ENCODE data around the gene FUT8.

FUT8 gene

DNA sequence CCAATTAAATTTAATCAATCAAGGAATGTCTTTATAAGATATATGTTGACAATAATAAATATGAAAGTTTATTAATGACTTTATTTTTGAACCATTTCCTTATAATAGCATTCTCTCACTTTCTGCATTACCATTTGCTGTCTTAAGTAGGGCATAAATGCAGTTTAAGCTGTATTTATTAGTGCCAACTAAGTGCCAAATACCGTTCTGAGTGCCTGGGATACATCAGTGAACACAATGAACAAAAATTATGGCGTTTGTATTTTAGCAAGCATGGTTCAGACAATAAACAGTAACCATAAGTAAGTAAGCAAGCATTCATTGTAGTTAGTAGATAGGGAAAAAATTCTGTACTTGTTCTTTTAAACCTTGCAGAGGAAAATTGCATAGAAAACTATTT lies 145.8 kb downstream of the FUT8 start:
- no peak for DNase-seq (ENCODE audit: low spot score)

DNA sequence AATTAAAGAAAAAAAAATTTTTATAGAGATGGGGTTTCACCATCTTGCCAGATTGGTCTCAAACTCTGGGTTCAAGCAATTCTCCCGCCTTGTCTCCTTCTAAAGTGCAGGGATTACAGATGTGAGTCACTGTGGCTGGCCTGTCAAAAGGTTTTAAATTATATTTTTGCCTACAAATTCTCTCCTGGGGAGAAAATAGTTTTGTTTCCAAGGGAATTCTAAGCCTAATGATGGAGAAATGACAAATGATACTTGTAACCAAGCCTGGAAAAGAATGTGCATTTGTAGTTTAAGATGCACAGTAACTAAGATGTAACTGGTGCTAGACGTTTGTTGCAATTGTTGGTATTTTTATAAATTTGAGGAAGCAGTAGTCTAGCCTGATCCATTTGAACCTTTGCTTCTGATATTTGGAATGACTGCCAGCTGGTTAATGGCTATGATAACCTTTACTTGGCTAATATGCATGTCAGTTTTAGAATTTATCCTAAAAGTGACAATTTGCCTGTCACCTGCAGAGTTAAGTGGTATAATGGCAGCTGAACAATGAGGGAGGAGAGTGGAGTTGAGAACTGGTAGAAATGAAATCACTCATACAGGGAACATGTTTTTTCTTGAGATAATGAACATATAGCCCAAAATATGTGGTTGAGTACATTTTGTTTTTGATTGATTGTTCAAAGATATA lies 148.0 kb downstream of the FUT8 start:
- no peak for DNase-seq (ENCODE audit: low spot score)

DNA sequence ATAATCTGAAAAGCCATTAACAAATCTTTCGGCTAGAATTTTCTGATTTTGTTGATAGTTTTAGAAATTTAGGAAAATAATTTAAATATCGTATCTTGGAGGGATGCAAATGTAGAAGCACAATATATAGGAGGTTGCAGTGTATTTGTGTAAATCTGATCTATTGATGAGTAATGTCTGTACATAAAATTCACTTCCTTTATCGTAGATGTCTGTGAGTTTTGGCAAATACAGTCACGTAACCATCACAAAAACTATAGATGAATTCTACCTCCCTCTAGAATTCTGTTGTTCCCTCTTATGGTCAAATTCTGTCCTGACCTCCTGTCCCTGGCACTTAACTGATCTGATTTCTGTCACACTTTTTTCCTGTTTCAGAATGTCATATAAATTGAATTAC lies 151.8 kb downstream of the FUT8 start:
- DNase-seq (ENCODE audit: low spot score): no peak

DNA sequence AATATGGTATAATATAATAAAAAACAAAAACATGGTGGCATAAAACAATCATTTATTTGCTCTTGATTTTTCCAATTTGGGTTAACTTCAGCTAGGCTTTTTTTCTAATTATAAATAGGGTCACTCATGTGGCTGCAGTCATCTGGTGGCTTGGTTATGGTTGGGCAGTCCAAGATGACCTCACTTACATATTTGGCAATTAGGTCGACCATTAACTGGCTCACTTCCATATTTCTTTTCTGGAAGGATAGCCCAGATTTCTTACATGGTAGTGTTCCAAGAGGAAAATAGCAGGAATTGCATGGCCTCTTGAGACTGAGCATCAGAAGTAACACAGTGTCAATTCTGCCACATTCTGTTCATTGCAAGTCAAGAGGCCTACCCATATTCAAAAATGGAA lies 153.4 kb downstream of the FUT8 start:
- no peak for DNase-seq (ENCODE audit: low spot score)

DNA sequence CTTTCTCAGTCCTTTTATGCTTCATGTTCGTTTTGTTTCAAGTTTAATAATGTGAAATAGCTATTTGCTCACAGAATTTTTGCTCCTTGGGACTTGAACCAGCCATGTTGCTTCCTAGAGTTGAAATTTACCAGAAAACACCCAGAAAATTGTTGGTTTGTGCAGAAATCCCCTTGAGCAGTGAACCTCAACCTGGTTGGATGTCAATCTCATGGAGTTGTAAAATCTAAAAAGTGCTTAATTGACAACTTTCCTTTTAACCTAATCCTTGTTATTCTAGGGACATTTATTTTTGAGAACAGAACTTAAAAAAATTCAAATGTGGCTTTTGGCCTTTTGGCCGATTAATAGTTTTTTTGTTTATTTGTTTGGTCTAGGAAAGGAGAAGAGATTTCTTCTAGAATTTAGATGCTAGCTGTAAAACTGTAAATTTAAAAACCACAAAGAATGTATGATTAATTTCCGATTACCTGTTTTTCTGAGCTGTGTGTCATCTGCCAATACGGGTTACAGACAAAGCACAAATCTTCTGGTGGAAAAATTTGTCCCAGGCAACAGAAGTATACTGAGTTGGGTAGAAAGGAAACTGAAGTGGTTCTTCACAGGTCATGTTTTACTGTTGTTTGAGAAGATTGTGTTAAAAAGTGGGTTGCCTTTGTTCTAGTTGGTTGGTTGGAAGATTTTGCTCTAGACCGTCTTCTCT lies 154.4 kb downstream of the FUT8 start:
- no peak for DNase-seq (ENCODE audit: low spot score)

DNA sequence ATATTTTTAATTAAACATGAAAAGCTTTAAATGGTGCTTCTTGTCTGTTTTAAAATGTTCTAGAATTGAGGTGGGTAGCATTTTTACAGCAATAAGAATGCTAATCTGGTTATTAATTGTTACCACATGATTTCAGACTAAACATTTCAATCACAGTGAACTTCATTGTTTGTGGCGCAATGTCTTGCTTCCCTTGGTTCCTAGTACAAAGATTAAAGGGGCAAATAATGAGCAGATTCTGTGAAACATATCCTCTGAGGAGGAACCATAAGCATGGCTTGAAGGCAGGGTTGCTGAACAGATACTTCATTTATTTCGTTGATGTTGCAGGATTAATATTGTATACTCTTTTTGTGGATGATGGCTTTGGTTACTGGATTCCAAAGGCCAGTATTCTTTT lies 162.1 kb downstream of the FUT8 start:
- no peak for DNase-seq (ENCODE audit: low spot score)

DNA sequence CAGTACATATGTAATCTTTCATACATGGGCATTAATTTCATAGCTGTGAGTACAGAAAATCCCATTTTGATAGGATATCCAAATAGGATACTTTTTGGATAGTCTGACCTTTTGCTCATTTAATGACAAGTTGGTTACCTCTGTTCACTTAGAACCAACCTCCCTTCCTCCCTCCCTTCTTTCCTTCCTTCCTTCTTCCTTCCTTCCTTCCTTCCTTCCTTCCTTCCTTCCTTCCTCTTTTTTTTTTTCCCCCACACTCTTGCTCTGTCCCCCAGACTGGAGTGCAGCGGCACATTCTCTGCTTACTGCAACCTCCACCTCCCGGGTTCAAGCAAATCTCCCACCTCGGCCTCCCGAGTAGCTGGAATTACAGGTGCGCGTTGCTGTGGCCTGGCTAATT lies 162.9 kb downstream of the FUT8 start:
- DNase-seq (ENCODE audit: low spot score): no peak

DNA sequence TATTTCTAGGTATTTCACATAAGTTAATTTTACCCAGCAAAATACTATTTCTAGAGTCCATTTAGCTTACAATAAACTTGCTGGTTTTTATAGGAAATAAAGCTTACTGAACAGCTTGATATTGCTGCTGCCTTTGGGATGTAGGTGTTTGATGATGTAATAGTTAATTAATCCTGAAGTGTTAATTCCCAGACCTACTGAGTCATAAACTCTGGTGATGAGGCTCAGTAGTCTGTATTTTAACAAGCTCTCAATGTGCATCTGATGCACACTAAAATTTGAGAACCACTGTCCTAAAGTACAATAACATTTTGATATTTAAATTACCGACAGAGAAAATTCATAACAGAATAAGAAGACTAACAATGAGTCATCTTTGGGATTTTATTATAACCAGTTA lies 168.4 kb downstream of the FUT8 start:
- no peak for DNase-seq (ENCODE audit: low spot score)

DNA sequence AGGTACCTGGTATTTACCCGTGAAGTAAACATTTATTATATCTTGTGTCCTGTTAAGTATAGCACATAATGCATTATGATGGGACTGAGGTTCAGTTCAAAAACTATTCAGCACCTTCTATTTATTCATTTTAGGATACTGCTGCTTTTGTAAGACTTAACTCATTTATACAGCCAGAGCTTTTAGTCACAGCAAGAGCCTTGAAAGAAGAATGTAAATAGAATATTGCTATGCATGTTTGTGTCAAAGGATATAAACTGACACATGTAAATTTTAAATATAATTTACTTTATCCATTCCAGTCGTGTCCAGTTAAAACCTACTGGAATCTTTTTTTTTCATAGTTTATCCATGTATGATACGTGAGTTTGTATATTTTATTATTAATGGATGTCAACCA lies 168.8 kb downstream of the FUT8 start:
- DNase-seq (ENCODE audit: low spot score): no peak

DNA sequence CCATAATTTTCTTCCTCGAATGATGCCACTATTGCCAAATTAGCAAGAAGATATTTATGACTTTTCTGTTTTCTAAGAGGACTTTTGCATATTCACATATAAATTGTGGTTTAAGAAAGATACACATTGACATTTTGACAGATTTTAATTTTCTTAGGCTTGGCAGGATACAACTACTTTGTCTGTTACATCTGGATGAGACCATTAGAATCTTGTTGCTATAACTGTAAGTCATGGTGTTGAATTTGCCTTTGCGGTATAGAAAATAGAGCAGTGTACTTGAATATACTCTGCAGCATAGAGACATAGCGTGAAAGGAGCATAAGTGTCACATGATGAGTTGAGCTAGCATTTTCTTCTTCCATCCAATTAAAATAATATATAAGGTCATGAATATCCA lies 169.3 kb downstream of the FUT8 start:
- DNase-seq (ENCODE audit: low spot score): no peak

DNA sequence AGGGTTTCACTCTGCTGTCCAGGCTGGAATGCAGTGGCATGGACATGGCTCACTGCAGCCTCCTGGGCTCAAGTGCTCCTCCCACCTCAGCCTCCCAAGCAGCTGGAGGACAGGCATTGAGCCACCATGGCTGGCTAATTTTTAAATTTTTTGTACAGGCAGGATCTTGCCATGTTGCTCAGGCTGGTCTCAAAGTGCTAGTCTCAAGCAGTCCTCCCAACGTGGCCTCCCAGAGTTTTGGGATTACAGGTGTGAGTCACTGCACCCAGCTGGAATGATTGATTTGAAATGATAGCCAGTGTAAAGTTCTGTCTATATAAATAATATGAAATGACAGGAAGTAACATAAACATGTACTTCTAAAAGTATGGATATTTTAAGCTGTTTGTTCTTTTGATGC lies 172.7 kb downstream of the FUT8 start:
- no peak for DNase-seq (ENCODE audit: low spot score)

DNA sequence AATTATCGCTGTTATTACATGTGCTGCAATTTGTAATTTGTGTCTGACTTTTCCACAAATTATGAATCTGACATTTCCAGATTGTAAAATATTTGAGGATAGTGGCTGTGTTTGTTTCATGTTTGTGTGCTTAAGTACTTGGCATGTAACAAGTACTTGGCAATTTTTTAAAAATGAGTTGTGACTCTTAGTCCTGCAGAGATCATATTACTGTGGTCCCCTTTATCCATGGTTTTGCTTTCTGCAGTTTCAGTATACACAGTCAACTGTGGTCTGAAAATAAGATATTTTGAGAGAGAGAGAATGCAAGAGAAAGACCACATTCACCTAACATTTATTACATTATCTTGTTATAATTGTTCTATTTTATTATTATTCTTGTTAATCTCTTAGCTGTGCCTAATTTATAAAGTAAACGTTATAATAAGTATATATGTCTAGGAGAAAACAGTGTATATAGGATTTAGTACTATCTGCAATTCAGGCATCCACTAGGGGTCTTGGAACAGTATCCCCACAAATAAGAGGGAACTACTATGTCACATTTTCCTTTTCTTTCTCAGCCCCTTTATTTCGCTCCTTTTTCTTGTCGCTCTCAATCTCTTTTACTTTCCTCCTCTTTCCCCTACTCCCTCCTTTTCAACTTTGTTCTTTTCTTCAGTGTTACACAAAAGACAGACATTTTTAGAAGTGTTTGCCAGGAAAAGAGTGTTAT lies 176.1 kb downstream of the FUT8 start:
- DNase-seq (ENCODE audit: low spot score): no peak

DNA sequence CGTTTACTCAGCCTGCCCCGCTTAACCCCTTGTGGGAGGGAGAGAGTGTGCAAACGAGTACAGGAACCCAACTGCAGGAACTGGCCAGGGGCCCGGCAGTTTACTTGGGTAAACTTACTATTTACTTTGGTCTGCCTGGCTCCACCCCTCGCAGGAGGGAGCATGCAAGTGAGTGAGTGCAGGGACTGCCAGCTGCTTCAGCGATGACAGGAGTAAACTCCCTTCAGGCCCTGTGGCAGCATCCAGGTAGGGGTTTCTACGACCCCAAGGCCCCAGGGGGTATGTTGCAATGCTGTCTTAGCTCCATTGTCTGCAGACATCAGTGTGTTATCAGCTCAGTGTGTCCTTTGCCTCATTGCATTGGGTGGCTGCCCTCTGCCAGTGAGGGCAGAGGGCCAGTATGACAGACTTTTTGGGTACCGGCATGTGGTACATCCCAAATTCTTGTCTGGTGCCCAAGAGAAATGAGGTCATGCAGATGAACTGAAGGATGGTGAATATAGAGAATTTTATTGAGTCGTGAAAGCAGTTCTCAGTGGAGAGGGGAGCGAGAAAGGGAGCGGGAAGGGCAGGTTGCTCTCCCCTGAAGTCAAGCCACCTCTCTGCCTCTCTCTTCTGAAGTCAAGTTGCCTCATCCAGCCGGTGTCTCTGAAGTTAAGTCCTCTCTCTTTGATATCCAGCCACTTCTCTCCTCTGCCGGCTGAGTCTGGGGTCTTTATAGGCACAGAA lies 181.8 kb downstream of the FUT8 start:
- DNase-seq (ENCODE audit: low spot score): no peak

DNA sequence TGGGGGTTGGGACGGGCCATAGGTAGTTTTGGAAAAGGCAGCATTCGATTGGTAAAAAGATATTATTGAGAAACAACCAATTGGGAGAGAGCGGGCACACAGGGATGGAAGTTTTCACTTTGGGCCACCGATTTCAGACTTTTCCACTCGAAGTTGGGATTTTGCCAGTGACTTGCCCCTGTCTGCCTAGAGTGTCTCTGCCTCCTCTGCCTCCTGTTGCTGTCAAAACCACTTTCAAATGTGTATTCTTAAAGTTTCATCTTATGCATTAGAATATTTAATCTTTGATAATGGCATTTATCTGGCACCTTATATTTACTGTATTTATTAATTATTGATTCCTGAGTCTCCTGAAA lies 182.3 kb downstream of the FUT8 start:
- DNase-seq (ENCODE audit: low spot score): no peak

DNA sequence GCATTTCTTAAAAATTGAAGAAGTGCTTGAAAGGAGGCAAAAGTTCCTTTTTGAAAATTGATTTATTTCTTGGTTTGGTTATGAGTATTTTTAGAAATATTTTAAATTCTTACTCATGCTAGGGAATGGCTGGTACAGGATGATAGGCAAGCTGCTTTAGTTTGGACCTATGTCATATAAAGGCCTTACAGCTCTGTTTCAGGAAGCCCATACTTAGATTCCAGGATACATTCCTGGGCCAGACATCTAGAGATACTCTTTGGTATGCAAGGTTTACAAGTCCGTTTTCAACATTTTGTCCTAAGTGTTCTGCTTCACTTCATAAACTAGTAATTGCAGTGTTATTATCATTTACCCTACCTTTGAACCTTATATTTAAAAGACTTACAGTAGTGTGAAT lies 186.8 kb downstream of the FUT8 start:
- DNase-seq (ENCODE audit: low spot score): no peak

DNA sequence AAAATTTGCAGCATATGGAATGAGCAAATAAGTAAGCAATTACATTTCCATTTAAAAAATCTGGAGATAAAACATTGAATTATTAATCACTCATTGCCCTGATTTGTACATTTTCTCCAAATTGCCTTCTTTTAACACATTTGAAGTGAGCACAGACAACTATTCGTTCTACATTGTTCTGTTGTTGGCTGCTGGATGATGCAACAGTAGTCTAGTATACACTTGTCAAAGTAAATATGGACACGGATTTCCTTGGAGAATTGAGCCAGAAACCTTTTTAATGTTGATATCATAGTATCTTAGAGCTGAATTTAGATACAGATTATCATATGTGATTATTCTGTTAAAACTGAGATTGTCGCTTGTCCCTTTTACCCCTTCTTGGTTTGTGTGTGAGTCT lies 188.2 kb downstream of the FUT8 start:
- no peak for DNase-seq (ENCODE audit: low spot score)

DNA sequence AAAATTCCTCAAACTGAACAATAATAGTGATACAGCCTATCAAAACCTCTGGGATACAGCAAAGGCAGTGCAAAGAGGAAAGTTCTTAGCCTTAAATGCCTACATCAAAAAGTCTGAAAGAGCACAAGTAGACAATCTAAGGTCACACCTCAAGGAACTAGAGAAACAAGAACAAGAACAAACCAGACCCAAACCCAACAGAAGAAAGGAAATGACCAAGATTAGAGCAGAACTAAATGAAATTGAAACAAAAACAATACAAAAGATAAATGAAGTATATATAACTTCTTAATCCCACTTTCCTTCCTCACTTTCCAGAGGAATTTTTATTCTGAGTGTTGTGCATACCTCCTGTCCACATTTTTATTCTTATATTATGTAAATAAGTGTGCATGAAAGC lies 192.0 kb downstream of the FUT8 start:
- no peak for DNase-seq (ENCODE audit: low spot score)

DNA sequence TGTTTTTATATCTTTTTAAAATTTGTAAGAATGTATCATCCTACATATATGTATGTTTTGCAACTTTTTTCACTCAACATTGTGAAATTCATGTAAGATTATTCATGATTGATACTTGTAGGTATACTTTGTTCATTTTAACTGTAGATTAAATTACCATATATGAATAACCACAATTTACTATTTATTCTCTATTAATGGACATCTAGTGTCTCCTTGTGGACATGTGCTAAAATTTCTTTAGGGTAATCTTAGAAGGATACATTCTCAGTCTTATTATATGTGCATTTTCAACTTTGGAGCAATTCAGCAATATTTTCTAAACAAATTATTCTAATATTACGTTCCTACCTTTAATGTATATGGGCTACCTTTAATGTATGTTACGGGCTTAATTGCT lies 192.4 kb downstream of the FUT8 start:
- no peak for DNase-seq (ENCODE audit: low spot score)

DNA sequence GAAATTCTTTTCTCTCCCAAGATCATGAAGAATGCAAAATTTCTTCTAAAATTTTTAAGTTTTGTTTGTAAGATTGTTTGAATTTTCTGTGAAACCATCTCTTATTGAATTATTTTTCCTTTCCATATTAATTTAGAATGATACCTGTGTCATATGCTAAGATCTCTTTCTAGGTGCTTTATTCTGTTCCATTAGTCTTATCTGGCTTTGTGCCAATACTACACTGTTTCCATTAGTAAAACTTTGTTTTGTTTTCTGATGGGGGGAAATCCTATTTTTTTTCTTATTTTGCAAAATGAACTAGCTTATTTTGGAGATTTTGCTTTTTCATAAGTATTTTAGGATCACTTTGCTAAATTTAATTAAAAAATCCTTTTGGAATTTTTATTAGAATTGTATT lies 193.9 kb downstream of the FUT8 start:
- no peak for DNase-seq (ENCODE audit: low spot score)

DNA sequence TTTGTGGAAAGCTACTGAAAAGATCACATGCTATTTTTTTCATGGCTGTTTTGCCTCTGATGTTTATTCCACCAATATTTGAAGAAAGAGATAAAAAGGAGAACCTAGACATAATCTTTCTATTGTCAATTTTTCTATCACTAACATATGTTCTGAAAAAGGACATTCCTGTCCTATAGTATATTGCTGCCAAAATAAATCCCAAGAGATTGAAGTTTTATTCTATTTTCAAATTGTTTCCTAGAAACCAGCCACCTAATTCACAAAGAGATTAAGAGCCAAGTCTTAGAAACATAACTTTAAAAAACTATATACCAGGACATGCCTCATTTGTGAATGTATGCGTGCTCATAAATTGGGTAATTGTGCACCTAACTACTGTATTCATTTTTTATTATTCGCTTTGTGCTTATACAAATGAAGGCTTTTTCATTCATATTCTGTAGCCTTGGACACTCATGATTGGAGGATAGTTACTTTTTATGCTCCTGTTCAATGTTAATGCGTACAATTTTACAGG lies 200.7 kb downstream of the FUT8 start:
- DNase-seq (ENCODE audit: low spot score): no peak

DNA sequence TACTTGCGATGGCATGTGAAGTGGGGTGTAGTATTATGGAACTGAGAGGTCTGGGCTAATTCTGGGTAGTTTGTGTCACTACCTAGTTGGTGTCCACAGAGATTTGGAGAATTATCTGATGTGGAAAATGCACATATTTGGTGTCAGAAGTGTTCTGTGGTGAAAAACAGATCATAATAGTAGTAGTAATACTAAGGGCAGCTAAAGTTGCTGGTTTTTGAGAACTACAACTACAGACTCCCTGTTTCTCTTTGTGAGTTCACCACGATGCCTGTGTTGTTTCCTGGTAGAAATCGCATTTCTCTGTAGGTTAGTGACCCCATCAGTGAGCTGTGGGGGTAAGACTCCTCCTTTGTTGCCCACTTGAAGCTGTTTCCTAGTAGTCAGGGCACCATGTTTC lies 206.5 kb downstream of the FUT8 start:
- no peak for DNase-seq (ENCODE audit: low spot score)

DNA sequence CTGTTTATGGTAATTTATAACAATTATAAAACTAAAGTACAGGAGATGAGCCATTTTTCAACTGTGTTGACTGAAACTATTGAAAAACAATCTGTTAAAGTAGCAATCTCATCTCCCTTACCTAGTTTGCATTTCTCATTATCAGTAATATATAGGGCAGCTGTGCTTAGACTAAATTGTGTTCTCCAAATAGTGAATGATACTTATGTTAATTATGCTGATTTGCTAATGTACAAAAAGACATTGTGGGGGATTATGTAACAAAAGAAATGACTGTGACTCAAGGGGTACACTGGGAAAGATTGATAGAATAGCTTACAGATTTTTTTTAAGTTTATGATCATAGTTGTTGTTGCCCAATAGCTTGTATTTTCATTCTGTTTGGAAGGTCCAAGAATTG lies 207.7 kb downstream of the FUT8 start:
- DNase-seq (ENCODE audit: low spot score): no peak

DNA sequence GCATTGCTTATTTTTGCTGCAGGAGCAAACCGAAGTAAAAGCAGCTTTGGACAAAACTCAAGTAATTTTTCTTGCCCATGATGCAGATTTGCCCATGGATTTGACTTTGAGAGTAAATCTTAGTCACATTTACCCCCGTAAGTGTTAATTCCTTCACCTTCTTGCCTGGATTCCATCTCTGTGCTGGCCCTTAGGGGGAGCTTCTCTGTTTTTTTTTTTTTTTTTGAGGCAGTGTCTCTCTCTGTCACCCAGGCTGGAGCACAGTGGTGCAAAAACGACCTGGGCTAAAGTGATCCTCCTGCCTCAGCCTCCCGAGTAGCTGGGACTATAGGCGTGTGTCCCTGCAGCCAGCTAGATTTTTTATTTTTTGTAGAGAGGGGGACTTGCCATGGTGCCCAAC lies 210.2 kb downstream of the FUT8 start:
- no peak for DNase-seq (ENCODE audit: low spot score)
